Immature natural killer cell (primary cell): ENCODE data around the gene COL4A2. TPM values are rescaled to one million over a fixed set of nuclear protein-coding genes. Genes with fewer than 3 reads are reported as not detected.
"Not testable (repeated sequence)": the region's sequence is repeated elsewhere in the genome, so short reads cannot be mapped to it uniquely, and the experiment has no call there.

Experiments
- DNase-seq, 3 donors: peaks; one replicate each; pipeline ENCODE4 v3.0.0; 2022; ENCODE audit warnings: mixed read lengths in 1 of 3
- H3K27ac Mint-ChIP-seq, 6 donors: one replicate each; pipeline ENCODE4 v1.8.0; 2020; ENCODE audit warnings: mixed read lengths in 6 of 6, mild to moderate bottlenecking in 5 of 6, inconsistent platforms in 4 of 6, moderate library complexity in 3 of 6
- H3K27me3 Mint-ChIP-seq, 3 donors: one replicate each; pipeline ENCODE4 v1.8.0; 2020 to 2021; ENCODE audit warnings: low read depth in 3 of 3, mild to moderate bottlenecking in 3 of 3, mixed read lengths in 3 of 3, moderate library complexity in 3 of 3, inconsistent platforms in 1 of 3
- H3K36me3 Mint-ChIP-seq, 3 donors: one replicate each; pipeline ENCODE4 v1.8.0; 2020; ENCODE audit warnings: mixed read lengths in 3 of 3, inconsistent platforms in 2 of 3, mild to moderate bottlenecking in 2 of 3
- H3K4me1 Mint-ChIP-seq, 2 donors: one replicate each; pipeline ENCODE4 v1.8.0; 2020; ENCODE audit warnings: inconsistent platforms in 2 of 2, mild to moderate bottlenecking in 2 of 2, mixed read lengths in 2 of 2, moderate library complexity in 1 of 2
- H3K4me3 Mint-ChIP-seq, 5 donors: one replicate each; pipeline ENCODE4 v1.8.0; 2020; ENCODE audit warnings: mild to moderate bottlenecking in 5 of 5, mixed read lengths in 5 of 5, inconsistent platforms in 3 of 5, moderate library complexity in 3 of 5
- H3K9me3 Mint-ChIP-seq, 6 donors: one replicate each; pipeline ENCODE4 v1.8.0; 2020; ENCODE audit warnings: mild to moderate bottlenecking in 6 of 6, mixed read lengths in 6 of 6, inconsistent platforms in 4 of 6, moderate library complexity in 3 of 6
- polyA plus RNA-seq, 3 donors: library from polyadenylated mRNA; unstranded; fragments of 300-500 nt; fragmentation: Illumina TruSeq; gene quantifications; one replicate each; pipeline ENCODE4 v1.2.3, GENCODE V29; 2021

COL4A2 gene
- polyA plus RNA-seq, 3 donors from 2014 or later = not detected

DNA sequence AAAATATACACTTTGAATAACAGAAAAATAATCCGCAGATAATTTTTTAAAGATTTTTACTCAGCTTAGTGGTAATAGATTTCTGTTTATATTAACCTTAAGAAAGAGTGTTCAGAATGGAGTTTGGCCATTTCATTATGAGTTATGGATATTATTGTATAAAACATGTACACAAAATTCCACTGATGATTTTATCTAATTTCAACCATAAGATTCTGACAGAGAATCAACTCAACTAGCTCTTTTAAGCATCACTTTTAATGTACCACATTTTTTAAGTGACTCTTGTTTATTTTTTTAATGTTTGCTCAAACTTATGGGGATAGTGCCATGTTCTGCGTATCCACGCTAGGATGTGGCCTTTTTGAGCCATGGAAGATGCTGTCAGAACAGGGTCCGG lies 75.7 kb downstream of the COL4A2 start:
- Mint-ChIP-seq H3K36me3 (no peaks in the 10 kb centered on the region), H3K27ac (no peak overlapping the region), H3K4me3 (no peak overlapping the region), H3K4me1 (peaks cover 0 to 1% of the 10 kb centered on the region in 2 donors), H3K27me3 (peaks cover 0 to 6% (median 3%) of the 10 kb centered on the region in 3 donors), H3K9me3 (peaks cover 2 to 19% (median 4%) of the 10 kb centered on the region in 6 donors)
- DNase-seq = no peak

DNA sequence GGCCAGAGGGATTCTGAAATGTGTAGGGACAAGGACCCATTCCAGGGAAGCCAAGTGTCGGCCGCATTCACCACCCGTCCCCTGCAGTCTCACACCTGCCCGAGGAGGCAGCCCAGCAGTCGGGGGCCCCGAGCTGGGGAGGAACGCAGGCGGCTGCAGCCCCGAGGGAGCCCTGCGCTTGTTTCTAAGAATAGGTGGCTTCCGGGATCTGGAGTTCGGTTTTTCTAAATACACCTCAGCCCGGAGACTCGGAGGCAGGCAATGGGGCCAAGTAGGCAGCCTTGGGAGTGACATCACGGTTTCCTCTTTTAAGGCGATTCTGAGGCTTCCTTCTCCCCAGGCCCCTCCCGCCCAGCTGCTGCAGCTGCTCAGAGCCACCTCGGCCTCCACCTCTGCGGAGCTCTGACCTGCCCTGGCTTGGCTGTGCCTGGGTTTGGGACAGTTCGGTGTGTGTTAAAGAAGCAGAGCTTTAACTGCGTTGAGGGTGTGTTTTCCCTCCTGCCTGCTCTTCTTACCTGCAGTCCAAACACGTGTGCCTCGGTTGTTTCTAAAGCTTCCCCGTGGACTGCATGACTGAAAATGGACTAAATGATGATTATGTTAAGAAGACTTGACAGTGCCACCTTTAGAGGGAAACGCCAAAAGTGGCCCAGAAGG lies 80.5 kb downstream of the COL4A2 start:
- no peak for DNase-seq
- Mint-ChIP-seq H3K27ac (no peak overlapping the region), H3K36me3 (no peaks in the 10 kb centered on the region), H3K27me3 (peaks cover 2 to 16% (median 2%) of the 10 kb centered on the region in 3 donors), H3K9me3 (peaks cover 0 to 3% (median 0%) of the 10 kb centered on the region in 6 donors), H3K4me1 (peaks cover 0 to 1% of the 10 kb centered on the region in 2 donors), H3K4me3 (no peak overlapping the region)

DNA sequence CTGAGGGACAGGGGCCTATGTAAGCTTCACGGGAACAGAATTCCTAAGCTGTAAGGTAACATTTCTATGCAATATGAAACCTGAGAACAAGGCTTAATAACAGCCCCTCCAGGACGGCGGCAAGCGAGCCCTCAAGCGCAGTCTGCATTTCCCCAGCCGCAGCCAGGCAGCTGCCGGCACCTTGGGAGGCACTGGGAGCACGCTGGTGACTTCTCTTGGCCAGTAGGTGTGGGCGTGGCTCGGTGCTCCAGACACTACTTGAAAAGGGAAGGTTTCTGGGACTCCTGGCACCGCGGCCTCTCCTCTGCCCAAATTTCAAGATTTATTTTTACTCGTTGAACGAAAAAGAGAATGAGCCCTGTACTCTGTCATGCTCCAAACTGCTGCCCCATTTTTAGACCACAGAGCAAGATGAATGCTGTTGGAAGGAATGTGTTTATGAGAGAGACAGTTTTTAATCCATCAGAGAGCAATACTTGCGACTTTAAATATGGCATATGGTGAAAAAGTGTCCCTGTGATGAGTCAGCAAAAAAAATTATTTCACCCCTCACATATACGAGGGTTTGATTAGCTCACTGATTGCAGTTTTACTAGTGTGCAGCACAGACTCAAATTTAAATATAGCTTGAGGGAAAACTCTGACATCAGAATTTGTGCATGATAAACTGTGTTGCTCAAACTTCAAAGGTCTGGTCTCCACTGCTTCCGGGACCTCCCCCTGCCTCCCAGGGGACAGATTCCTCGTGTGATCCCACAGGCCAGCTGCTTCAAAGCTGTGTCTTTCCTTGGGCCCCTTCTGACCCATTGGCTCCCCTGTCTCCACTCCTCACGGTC lies 81.2 kb downstream of the COL4A2 start:
- no peak overlapping the region for H3K27ac Mint-ChIP-seq
- no peaks in the 10 kb centered on the region for H3K36me3 Mint-ChIP-seq
- peaks cover 0 to 1% of the 10 kb centered on the region in 2 donors for H3K4me1 Mint-ChIP-seq
- peaks cover 0 to 2% (median 0%) of the 10 kb centered on the region in 6 donors for H3K9me3 Mint-ChIP-seq
- DNase-seq = no peak
- peaks cover 2 to 18% (median 2%) of the 10 kb centered on the region in 3 donors for H3K27me3 Mint-ChIP-seq
- no peak overlapping the region for H3K4me3 Mint-ChIP-seq

DNA sequence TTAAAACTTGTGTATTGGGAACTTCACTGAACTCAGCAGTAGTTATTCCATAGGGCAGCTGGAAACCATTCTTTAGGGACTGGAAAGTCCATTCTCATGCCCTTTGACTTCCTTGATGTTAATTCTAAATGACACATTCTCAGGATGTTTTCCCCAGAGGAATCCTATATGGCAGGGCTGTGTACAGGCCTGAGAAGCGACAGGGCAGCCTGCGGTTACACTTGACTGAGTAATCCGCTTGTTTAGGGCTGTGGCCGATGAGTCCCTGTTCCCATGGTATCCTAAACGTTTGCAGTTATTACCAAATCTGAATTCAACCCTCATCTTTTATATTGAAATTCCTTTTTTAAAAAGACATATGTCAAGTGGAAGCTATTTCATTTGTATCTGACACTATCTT lies 83.5 kb downstream of the COL4A2 start:
- Mint-ChIP-seq H3K27me3 (peaks cover 2 to 15% (median 2%) of the 10 kb centered on the region in 3 donors), H3K36me3 (no peaks in the 10 kb centered on the region), H3K4me1 (no peaks in the 10 kb centered on the region), H3K9me3 (no peaks in the 10 kb centered on the region), H3K4me3 (no peak overlapping the region), H3K27ac (no peak overlapping the region)
- DNase-seq = no peak

DNA sequence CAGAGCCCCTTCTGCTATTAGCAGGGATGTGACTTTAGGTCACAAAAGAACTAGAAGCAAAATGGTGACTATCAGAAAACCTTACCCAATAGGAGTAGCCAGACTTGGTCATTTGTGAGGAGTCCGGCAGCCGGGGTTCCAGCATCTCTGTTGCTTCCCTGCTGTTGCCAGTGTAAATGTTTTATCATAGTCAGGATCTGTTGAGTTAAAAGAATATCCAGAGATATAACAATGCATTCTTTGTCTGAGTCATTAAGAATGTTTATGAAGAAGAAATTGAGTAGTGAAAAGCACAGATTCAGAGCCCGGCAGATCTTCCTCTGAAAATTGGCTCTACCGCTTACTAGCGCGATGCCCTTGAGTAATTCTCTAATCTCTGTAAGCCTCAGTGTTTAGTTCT lies 84.2 kb downstream of the COL4A2 start:
- no peaks in the 10 kb centered on the region for H3K9me3 Mint-ChIP-seq
- H3K4me1 Mint-ChIP-seq = no peaks in the 10 kb centered on the region
- no peak for DNase-seq

DNA sequence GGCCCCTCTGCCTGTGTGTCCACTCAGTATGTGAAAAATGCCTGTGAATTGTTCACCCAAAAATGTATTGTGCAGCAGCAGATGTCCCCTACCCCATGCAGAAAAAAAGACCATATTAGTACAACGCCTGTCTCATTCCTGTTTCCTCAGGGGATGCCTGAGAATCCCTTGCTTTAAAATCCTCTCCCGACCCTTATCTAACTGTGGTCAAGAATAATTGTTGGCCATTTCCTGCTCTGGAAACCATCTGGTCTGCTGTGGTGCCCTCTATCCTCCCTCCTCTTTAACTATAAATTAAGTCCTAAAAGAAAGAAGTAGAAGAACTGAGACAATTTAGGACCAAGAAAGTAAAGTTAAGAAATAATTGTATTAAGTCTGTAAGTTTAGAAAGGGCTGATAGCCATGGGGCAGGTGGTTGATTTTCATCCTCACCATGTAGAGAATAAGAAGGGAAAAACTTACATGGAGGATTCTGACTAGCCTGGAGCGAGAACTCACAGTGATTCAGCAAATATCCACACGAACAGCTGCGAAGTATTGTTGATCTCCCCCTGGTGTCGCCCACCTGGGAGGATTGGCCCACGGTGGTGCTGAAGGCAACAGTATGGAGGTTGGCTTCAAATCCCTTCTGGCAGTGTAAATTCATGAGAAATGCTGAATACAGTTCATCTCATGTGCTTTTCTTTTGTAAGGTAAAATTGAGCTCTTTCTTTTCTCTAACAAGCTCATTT lies 85.6 kb downstream of the COL4A2 start:
- no peaks in the 10 kb centered on the region for H3K9me3 Mint-ChIP-seq
- H3K4me1 Mint-ChIP-seq = no peaks in the 10 kb centered on the region
- DNase-seq = no peak
- H3K27ac Mint-ChIP-seq = no peak overlapping the region
- H3K27me3 Mint-ChIP-seq = peaks cover 0 to 18% (median 2%) of the 10 kb centered on the region in 3 donors
- H3K36me3 Mint-ChIP-seq = no peaks in the 10 kb centered on the region
- H3K4me3 Mint-ChIP-seq = peak overlapping the region in 1 of 5 donors; percentile 2

More for the DNA sequence above, 84.2 kb downstream of the COL4A2 start:
- peaks cover 0 to 15% (median 2%) of the 10 kb centered on the region in 3 donors for H3K27me3 Mint-ChIP-seq
- H3K27ac Mint-ChIP-seq = no peak overlapping the region
- H3K36me3 Mint-ChIP-seq = no peaks in the 10 kb centered on the region
- no peak overlapping the region for H3K4me3 Mint-ChIP-seq

DNA sequence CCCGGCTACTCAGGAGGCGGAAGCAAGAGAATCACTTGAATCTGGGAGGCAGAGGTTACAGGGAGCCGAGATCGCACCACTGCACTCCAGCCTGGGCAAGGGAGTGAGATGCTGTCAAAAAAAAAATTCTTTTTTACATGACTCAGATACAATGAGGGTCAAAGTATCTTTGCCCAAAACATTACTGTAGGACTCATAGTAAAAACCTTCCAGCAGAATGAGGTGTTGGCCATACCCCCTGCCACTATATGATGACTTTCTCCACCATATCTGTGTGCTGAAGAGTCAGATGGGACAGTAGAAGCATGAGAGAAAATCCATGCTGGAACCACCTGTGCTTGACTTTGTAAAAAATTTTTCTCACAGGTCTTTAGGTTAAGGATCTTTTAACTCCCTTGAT lies 86.7 kb downstream of the COL4A2 start:
- peaks cover 0 to 16% (median 2%) of the 10 kb centered on the region in 3 donors for H3K27me3 Mint-ChIP-seq
- H3K4me1 Mint-ChIP-seq = no peaks in the 10 kb centered on the region
- H3K36me3 Mint-ChIP-seq = no peaks in the 10 kb centered on the region
- no peaks in the 10 kb centered on the region for H3K9me3 Mint-ChIP-seq
- H3K27ac Mint-ChIP-seq = no peak overlapping the region
- H3K4me3 Mint-ChIP-seq = no peak overlapping the region
- no peak for DNase-seq

DNA sequence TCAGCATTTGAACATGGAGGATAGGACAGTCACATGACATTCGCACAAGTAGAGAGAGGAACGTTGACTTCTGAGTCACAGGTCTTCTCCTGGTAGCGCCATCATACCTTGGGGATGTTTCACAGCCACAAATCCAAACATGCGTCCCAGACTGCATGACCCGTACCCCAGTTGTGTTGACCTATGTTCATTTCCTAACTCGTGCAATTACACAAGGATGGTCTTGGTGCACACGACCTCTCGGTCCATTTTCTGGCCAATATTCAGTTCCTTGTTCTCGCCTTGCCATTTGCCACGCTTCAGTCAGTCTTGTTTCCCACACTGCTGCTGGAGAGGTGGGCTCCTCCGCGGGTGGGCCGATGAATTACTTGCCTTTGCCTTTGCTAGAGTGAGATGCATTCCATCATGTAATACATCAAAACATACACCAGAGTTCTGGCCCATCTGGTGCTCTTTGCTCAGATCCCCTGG lies 87.3 kb downstream of the COL4A2 start:
- H3K36me3 Mint-ChIP-seq = no peaks in the 10 kb centered on the region

DNA sequence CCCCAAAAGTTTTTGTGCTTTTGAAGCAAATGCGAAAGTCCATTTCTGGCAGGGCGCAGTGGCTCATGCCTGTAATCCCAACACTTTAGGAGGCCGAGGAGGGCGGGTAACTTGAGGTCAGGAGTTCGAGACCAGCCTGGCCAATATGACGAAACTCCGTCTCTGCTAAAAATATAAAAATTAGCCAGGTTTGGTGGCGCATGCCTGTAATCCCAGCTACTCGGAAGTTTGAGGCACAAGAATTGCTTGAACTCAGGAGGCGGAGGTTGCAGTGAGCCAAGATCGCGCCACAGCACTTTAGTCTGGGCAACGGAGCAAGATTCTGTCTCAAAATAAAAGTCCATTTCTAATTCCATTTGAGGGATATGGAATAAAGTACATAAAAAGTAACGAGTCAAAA lies 88.5 kb downstream of the COL4A2 start:
- H3K27me3 Mint-ChIP-seq = peaks cover 0 to 14% (median 9%) of the 10 kb centered on the region in 3 donors
- not testable (repeated sequence) for H3K4me1 Mint-ChIP-seq, H3K36me3 Mint-ChIP-seq, H3K4me3 Mint-ChIP-seq, DNase-seq, H3K27ac Mint-ChIP-seq, H3K9me3 Mint-ChIP-seq

More for the DNA sequence above, 87.3 kb downstream of the COL4A2 start:
- Mint-ChIP-seq H3K27ac (no peak overlapping the region), H3K4me1 (no peaks in the 10 kb centered on the region), H3K27me3 (peaks cover 0 to 14% (median 4%) of the 10 kb centered on the region in 3 donors), H3K9me3 (no peaks in the 10 kb centered on the region), H3K4me3 (no peak overlapping the region)
- DNase-seq = no peak

DNA sequence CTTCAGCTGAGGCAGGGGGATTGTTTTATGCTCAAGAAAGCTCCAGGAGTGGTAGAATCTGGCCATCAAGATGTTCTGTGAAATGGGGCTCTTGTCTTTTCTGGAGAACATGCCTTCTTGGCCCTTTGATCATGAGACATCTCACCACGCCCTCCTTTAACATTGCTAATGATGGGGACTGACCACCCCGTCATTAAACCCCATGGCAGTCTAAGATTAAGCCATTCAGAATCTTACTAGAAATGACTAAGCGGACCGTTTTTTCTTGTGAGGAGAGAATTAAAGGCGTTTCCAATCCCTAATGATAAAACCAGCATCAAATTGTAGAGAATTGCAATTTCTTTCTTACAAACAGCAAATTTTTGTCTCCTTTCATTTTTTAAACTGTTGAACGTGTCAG lies 89.4 kb downstream of the COL4A2 start:
- no peak overlapping the region for H3K27ac Mint-ChIP-seq
- no peaks in the 10 kb centered on the region for H3K4me1 Mint-ChIP-seq
- no peaks in the 10 kb centered on the region for H3K36me3 Mint-ChIP-seq
- peaks cover 0 to 14% (median 9%) of the 10 kb centered on the region in 3 donors for H3K27me3 Mint-ChIP-seq
- no peak for DNase-seq
- no peaks in the 10 kb centered on the region for H3K9me3 Mint-ChIP-seq
- no peak overlapping the region for H3K4me3 Mint-ChIP-seq

DNA sequence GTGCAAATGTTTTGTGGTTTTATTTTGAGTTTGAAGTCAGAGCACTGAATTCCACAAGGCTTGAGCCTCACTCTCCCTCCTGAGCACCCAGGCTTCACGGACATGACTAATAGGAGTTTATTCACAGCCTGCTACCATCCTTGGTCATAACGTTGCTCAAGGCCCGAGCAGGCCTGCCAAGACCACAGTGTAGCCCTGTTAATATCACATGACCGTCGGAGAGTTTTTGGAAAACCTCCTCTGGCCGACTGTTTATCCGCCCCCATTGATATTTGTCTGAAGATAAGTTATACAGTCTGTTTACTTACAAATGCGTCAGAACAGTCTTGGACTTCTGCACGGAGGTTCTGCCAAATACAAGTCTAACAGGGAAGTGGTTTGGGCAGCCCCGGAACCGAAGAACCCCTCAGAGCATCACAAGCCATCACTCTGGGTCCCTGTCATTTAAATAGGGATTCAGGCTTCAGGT lies 89.9 kb downstream of the COL4A2 start:
- no peaks in the 10 kb centered on the region for H3K4me1 Mint-ChIP-seq
- no peaks in the 10 kb centered on the region for H3K36me3 Mint-ChIP-seq
- DNase-seq = no peak
- peaks cover 0 to 13% (median 7%) of the 10 kb centered on the region in 3 donors for H3K27me3 Mint-ChIP-seq
- no peaks in the 10 kb centered on the region for H3K9me3 Mint-ChIP-seq
- H3K4me3 Mint-ChIP-seq = no peak overlapping the region
- H3K27ac Mint-ChIP-seq = no peak overlapping the region

DNA sequence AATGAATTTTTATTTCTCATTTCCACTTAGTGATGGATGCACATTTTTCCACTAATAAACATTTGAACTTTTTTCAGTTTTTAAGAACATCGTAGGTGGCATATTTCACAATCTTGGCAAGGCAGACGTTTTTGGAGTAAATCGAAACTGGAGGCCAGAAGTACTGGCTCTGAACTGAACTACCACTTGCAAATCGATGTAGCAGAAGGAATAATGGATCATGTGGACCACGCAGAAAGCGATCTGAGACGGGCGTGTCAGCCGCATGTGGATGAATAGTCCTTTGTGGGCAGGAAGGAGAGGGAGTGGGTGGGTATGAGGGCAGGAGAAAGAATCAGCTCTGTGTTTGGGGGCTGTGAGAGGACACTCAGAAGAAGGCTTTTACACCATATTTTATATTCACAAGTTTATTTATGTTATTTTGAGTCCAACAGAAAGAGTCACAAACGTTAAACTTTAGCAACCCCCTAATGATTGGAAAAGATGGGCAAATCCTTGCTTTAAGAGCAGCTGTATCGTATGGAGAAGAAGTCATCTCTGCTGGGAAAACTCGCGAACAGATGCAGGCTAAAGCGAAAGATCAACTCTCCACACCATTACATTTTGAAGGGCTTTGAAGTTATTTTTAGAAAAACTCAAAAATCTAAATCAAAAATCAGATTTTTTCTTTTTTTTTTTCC lies 90.5 kb downstream of the COL4A2 start:
- Mint-ChIP-seq H3K27ac (no peak overlapping the region), H3K4me1 (no peaks in the 10 kb centered on the region), H3K4me3 (no peak overlapping the region), H3K27me3 (peaks cover 0 to 13% (median 7%) of the 10 kb centered on the region in 3 donors), H3K36me3 (no peaks in the 10 kb centered on the region), H3K9me3 (no peaks in the 10 kb centered on the region)
- no peak for DNase-seq
